ENCODE data around the gene YTHDF2. TPM values are rescaled to one million over a fixed set of nuclear protein-coding genes. Genes with fewer than 3 reads are reported as not detected.

The YTHDF2 gene
- total RNA-seq, 2 experiments from 2014 or later, result 72.2 to 82.1 TPM

GRCh38 chr1:28796352-28797211, 59.8 kb downstream of the YTHDF2 start:
- ChIA-PET POLR2A (no interaction called here), CTCF (interaction anchor here (1.2 kb wide), 1 partner anchor 406 kb away, joined by 3 read pairs; no protein-coding TSS in a partner anchor)

GRCh38 chr1:28800324-28800723, 63.6 kb downstream of the YTHDF2 start:
- Mint-ChIP-seq H3K36me3 (ENCODE audit: low read depth) (no peaks in the 10 kb centered on the region), H3K27me3 (no peaks in the 10 kb centered on the region), H3K4me1 (ENCODE audit: low read depth) (no peaks in the 10 kb centered on the region), H3K9me3 (no peaks in the 10 kb centered on the region), H3K27ac (no peak overlapping the region), H3K4me3 (no peak overlapping the region)
- intact Hi-C loops (cut with micrococcal nuclease), result no loop called here
- ChIA-PET POLR2A (no interaction called here), CTCF (interaction anchor here (1.3 kb wide), 1 partner anchor 13 kb away, joined by 3 read pairs; no protein-coding TSS in a partner anchor)
- DNase-seq, result no peak
- no peak for ATAC-seq
- no peak for TF ChIP-seq CTCF (IDR thresholded peaks at IDR 0.05)

More at GRCh38 chr1:28796352-28797211, 59.8 kb downstream of the YTHDF2 start:
- intact Hi-C loops (cut with micrococcal nuclease), result no loop called here
- DNase-seq, result no peak
- no peak overlapping the region for H3K27ac Mint-ChIP-seq
- no peak for TF ChIP-seq CTCF (IDR thresholded peaks at IDR 0.05)
- H3K9me3 Mint-ChIP-seq, result no peaks in the 10 kb centered on the region
- no peak for ATAC-seq
- H3K4me3 Mint-ChIP-seq, result no peak overlapping the region
- peaks cover 2% of the 10 kb centered on the region for H3K27me3 Mint-ChIP-seq
- no peaks in the 10 kb centered on the region for H3K36me3 Mint-ChIP-seq (ENCODE audit: low read depth)
- H3K4me1 Mint-ChIP-seq (ENCODE audit: low read depth), result no peaks in the 10 kb centered on the region

- peaks cover 2% of the 10 kb centered on the region for H3K27me3 Mint-ChIP-seq
- DNase-seq (no peak), ATAC-seq (no peak)
- H3K36me3 Mint-ChIP-seq (ENCODE audit: low read depth), result no peaks in the 10 kb centered on the region
- no peak overlapping the region for H3K27ac Mint-ChIP-seq
- no peaks in the 10 kb centered on the region for H3K4me1 Mint-ChIP-seq (ENCODE audit: low read depth)
- H3K9me3 Mint-ChIP-seq, result no peaks in the 10 kb centered on the region
- intact Hi-C loops (cut with micrococcal nuclease), result no loop called here
- no peak for TF ChIP-seq CTCF (IDR thresholded peaks at IDR 0.05)
- ChIA-PET POLR2A (no interaction called here), CTCF (no interaction called here)
- no peak overlapping the region for H3K4me3 Mint-ChIP-seq
These were observed 64.7 kb downstream of the YTHDF2 start for GRCh38 chr1:28801461-28801860.

GRCh38 chr1:28803051-28803450, 66.3 kb downstream of the YTHDF2 start:
- ATAC-seq (no peak), DNase-seq (no peak)
- Mint-ChIP-seq H3K4me1 (ENCODE audit: low read depth) (no peaks in the 10 kb centered on the region), H3K27me3 (peaks cover 4% of the 10 kb centered on the region), H3K9me3 (no peaks in the 10 kb centered on the region), H3K27ac (no peak overlapping the region), H3K4me3 (no peak overlapping the region), H3K36me3 (ENCODE audit: low read depth) (no peaks in the 10 kb centered on the region)
- TF ChIP-seq CTCF (IDR thresholded peaks at IDR 0.05), result no peak
- CTCF ChIA-PET, result interaction anchor here (2.0 kb wide), 1 partner anchor 18 kb away, joined by 9 read pairs; no protein-coding TSS in a partner anchor
- intact Hi-C loops (cut with micrococcal nuclease), result no loop called here
- POLR2A ChIA-PET, result interaction anchor here (0.9 kb wide), 1 partner anchor 13 kb away, joined by 3 read pairs; no protein-coding TSS in a partner anchor

GRCh38 chr1:28803662-28804061, 66.9 kb downstream of the YTHDF2 start:
- intact Hi-C loops (cut with micrococcal nuclease), result no loop called here

More at GRCh38 chr1:28803662-28804061, 66.9 kb downstream of the YTHDF2 start:
- H3K27ac Mint-ChIP-seq, result no peak overlapping the region
- H3K4me1 Mint-ChIP-seq (ENCODE audit: low read depth), result no peaks in the 10 kb centered on the region
- H3K9me3 Mint-ChIP-seq, result no peaks in the 10 kb centered on the region
- H3K4me3 Mint-ChIP-seq, result no peak overlapping the region
- peaks cover 4% of the 10 kb centered on the region for H3K27me3 Mint-ChIP-seq
- ATAC-seq, result no peak
- no peak for TF ChIP-seq CTCF (IDR thresholded peaks at IDR 0.05)
- ChIA-PET POLR2A (no interaction called here), CTCF (interaction anchor here (2.0 kb wide), 1 partner anchor 19 kb away, joined by 9 read pairs; no protein-coding TSS in a partner anchor)
- no peak for DNase-seq
- no peaks in the 10 kb centered on the region for H3K36me3 Mint-ChIP-seq (ENCODE audit: low read depth)

All from activated CD8-positive, alpha-beta T cell treated with anti-CD3 and anti-CD28 coated beads for 36 hours (primary cell).